HG02852 (cell line): Measurements from ENCODE around the gene MISP3.

Experiments
- ATAC-seq: cut with Tn5 transposase; IDR thresholded peaks from one replicate; pipeline ENCODE4 v1.9.1; 2021; ENCODE audit warnings: mild to moderate bottlenecking, moderate library complexity; ENCODE audit not compliant: unreplicated experiment

MISP3 gene

GRCh38 chr19:14053032-14053431 is 19.6 kb upstream of the MISP3 start:
- ATAC-seq: no peak

- ATAC-seq: no peak
Observed at GRCh38 chr19:14053500-14053899, 19.1 kb upstream of the MISP3 start.

- no peak for ATAC-seq
Observed at GRCh38 chr19:14054099-14054498, 18.5 kb upstream of the MISP3 start.

- no peak for ATAC-seq
Observed at GRCh38 chr19:14054721-14055120, 17.9 kb upstream of the MISP3 start.

DNA sequence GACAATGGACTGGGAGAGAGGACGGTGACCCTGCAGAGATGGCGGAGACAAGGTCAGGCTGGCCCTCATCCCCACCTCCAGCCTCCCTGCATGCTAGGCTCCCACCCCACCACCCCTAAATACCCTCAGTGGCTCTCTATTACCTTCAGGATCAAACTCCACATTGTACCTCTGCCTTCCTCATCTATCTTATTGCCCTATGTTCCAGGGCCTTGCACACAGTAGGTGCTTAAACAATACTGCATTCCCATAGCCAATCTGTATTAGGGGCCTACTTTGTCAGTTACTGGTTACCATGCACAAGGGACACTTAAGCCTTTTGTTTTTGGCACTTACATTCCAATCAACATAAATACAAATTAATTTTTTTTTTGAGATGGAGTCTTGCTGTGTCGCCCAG is 17.2 kb upstream of the MISP3 start:
- ATAC-seq: no peak

GRCh38 chr19:14056069-14056666 is 16.4 kb upstream of the MISP3 start:
- ATAC-seq: no peak

DNA sequence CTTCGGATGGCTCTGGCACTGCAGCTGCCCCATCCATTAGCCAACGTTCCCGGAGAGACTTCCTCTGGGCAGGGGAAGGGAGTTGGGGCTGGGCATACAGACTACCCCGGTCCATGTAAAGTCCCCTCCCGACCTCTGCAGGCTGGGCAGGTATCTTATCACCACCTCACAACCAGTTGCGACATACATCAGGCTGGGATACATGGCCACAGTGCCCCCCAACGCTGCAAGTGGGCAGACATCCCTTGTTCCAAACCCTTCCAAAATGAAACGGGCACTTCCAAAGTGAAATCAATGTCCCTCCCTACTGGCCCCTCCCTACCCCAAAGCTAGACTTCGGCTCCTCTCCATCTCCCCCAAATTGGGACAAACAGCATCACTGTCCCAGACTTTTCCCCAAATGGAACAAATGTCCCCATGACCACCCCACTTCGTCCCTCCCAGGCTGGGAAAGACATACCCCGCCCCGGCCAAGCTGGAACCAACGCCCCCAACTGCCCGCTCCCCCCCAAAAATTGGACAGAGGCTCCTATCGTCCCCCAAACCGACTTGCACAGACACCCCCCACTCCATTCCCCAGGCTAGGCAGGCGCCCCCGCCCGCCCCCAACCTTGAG is 15.7 kb upstream of the MISP3 start:
- no peak for ATAC-seq

DNA sequence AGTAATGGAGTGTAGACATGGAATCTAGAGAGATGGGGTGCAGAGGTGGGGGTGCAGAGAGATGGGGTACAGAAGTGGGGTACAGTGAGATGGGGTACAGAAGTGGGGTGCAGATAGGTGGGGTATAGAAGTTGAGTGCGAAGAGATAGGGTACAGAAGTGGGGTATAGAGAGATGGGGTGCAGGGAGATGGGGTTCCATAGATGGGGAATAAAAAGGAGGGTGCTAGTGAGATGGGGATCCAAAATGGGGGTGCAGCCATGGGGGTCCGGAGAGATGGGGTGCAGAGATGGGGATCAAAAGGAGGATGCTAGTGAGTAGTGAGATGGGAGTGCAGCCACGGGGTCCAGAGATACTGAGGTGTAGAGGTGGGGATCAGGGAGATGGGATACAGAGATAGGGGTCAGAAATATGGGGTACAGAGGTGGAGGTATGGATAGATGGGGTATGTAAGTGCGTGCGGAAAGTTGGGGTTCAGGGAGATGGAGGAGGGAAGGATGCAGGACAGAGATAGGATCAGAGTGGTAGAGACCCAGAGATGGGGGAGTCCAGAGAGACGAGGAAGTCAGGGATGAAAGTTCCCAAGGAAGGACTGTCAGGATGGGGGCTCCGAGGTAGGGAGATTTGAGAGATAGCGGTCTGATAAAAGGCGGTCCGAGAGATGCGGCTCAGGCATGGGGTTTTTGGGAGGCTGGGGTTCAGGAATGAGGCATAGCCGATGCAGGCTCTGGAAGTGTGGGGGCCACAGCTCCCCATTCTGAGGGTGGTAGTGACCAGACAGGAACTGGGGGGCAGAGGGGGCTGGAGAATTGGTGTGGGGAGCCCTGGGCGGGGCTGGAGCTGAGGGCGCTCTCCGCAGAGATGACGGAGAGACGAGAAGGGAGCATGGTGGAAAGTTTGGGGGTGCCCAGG is 14.1 kb upstream of the MISP3 start:
- ATAC-seq: no peak

- ATAC-seq: no peak
Observed at GRCh38 chr19:14059093-14059480, 13.5 kb upstream of the MISP3 start.

DNA sequence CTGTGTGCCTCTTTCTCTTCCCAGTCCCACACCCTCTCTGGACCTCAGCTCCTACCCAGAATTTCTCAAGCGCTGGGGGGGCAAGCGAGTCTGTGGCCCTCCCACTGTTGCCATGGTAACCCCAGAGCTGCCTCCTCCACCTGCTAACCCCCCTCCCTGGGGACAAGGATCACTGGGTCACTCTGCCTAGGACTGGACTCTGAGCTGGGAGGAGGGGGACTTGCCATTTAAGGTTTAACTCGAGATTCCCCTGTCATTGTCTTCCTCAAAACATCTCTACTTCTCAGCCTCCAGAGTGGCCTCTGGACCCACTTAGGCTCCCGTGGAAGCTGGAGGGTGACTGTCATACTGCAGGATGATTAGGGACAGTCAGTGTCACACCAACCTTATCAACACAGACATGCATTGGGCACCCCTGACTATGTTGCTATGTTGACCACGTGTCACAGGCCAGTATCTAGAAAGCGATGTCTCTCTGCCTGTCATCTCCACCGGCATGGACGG is 12.9 kb upstream of the MISP3 start:
- no peak for ATAC-seq

DNA sequence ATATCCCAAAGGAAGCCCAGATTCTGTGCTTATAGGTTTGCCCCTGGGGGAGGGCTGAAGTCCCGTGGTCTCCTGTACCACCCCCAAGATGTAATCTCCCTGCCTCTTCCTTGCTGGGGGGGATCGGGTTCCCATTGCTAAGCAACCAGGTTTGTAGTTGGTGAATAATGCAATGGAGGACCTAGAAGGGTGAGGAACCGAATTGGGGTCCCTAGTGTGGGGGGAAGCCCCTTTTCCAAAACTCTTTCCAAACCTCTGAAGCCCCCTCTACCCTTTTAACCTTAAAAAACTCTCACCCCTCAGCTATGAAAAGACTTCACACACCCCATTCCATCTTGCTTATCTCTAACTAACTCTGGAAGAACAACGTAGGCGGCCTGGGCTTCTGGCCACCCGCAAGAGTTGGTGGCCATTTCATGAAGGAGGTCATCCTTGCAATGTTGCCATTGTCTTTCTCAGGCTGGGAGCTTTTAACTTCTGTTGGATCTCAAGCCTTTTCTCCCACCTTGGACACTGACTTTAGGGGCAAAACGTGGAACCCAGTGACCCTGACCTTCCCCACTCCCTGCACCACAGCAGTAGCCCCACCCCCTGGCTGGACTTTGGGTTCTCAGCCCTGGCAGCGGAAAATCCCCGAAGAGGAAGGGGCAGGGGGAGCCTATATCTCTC is 11.4 kb upstream of the MISP3 start:
- no peak for ATAC-seq

- no peak for ATAC-seq
Observed at GRCh38 chr19:14061751-14062557, 10.6 kb upstream of the MISP3 start, which contains the start of gene PALM3. TSS of gene PALM3 (minus strand) at chr19:14062076. CDS start at chr19:14061980, 96 bp downstream.

DNA sequence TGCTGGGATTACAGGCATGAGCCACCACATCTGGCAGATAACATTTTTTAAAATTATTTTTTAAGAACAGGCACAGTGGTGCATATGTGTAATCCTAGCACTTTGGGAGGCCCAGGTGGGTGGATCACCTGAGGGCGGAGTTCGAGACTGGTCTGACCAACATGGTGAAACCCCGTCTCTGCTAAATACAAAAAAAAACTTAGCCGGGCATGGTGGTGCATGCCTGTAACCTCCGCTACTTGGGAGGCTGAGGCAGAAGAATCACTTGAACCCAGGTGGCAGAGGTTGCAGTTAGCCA is 10.1 kb upstream of the MISP3 start:
- ATAC-seq: no peak

DNA sequence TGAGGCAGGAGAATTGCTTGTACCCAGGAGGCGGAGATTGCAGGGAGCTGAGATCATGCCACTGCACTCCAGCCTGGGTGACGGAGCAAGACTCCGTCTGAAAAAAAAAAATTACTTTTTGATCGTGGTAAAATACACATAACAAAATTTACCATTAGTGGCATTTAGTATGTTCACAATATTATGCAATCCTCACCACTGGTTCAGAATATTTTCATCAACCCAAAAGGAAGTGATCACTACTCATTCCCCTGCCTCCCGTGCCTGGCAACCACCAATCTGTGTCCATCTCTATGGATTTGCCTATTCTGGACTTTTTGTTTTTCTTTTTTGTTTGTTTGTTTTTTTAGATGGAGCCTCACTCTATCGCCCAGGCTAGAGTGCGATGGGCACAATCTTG is 9.5 kb upstream of the MISP3 start:
- no peak for ATAC-seq

DNA sequence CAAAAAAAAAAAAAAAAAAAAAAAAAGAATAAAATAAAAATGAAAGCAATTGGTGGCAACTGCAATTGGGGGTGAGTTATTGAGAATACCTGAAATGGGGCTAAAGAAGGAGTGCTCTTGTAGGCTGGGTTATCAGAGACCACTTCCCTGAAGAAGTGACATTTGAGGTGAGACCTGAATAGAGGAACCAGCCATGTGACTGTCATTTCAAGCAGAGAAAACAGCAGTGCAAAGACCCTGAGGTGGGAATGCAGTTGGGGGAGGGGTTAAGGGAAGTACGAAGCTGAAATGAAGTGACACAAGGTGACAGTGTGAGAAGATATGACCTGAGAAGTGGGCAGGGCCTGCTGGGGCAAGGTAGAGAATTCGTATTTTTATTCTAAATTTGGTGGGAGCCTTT is 6.5 kb upstream of the MISP3 start:
- no peak for ATAC-seq

DNA sequence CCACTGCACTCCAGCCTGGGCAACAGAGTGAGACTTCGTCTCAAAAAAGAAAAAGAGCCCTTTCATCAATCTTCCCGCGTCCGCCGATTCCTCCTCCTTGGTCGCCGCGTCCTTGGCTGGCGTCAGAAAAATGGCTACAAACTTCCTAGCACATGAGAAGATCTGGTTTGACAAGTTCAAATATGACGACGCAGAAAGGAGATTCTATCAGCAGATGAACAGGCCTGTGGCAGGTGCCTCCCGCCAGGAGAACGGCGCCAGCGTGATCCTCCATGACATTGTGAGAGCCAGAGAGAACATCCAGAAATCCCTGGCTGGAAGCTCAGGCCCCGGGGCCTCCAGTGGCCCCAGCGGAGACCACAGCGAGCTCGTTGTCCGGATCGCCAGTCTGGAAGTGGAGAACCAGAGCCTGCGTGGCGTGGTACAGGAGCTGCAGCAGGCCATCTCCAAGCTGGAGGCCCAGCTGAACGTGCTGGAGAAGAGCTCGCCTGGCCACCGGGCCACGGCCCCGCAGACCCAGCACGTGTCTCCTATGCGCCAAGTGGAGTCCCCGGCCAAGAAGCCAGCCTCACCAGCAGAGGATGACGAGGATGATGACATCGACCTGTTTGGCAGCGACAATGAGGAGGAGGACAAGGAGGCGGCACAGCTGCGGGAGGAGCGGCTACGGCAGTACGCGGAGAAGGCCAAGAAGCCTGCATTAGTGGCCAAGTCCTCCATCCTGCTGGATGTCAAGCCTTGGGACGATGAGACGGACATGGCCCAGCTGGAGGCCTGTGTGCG is 2.1 kb upstream of the MISP3 start:
- ATAC-seq: no peak

DNA sequence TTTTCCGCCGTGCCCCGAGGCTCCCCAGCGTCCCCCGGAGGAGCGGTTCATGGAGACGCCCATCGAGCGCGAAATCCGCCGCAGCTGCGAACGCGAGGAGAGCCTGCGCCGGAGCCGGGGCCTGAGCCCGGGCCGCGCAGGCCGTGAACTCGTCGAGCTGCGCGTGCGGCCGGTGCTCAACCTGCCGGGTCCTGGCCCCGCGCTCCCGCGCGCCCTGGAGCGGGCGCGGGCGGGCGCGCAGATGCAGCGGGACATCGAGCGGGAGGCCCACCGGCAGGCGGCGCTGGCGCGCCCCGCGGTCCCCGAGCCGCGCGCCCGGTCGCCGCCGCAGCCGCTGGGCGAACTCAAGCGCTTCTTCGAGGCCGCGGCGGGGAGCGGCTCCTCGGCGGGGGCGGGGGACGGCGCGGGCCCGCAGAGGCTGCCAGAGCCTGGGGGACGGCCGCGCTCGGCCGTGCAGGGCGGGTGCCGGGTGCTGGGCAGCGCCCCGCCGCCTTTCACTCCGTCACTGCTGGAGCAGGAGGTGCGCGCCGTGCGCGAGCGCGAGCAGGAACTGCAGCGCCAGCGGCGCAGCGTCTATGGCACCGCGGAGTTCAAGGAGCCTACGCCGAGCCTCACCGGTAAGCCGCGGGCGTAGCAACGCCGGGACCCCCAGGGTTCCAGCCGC is 807 bp downstream of the MISP3 start:
- ATAC-seq: no peak

- no peak for ATAC-seq
Observed at GRCh38 chr19:14073925-14074838, 1.6 kb downstream of the MISP3 start.
